Measurements from ENCODE around the gene MYCN. TPM values are rescaled to one million over a fixed set of nuclear protein-coding genes. Genes with fewer than 3 reads are reported as not detected.

MYCN gene
- total RNA-seq, 4 donors from 2014 or later = 0.48 to 7.0 (median 0.82) TPM; not detected in 1

- in situ Hi-C loops (cut with MboI; ENCODE audit: low pct_ligation_motif_present in 1 of 4, low pct_unique_long_range_greater_than_20kb in 1 of 4, low sequenced_read_pairs in 3 of 4) = no loop called here
- no peaks in the 10 kb centered on the region for H3K27me3 ChIP-seq
- intact Hi-C loops (cut with DNase I; ENCODE audit: low total_unique reads) = no loop called here
- no peak overlapping the region for H3K27ac ChIP-seq
- H3K4me3 ChIP-seq = no peak overlapping the region
- no peak for DNase-seq
- no peaks in the 10 kb centered on the region for H3K36me3 ChIP-seq
- no peak for TF ChIP-seq CTCF (IDR thresholded peaks at IDR 0.05)
- TF ChIP-seq POLR2AphosphoS5 (IDR thresholded peaks at IDR 0.05) = no peak
- no peak for TF ChIP-seq POLR2A (IDR thresholded peaks at IDR 0.05)
- no peak for TF ChIP-seq EP300 (IDR thresholded peaks at IDR 0.05; ENCODE audit: low read depth)
- peaks cover 0 to 2% (median under 1%) of the 10 kb centered on the region in 4 donors for H3K4me1 ChIP-seq
- no peaks in the 10 kb centered on the region for H3K9me3 ChIP-seq
- WGBS, 2 donors (ENCODE audit: low coverage in 1 of 2) = 20 to 59% methylated on average over 1 to 7 of the region's 7 CpGs
Observed at GRCh38 chr2:15919716-15920434, 20.5 kb upstream of the MYCN start.

- no peaks in the 10 kb centered on the region for H3K9me3 ChIP-seq
- H3K4me3 ChIP-seq = no peak overlapping the region
- intact Hi-C loops (cut with DNase I; ENCODE audit: low total_unique reads) (no loop called here), in situ Hi-C loops (cut with MboI; ENCODE audit: low pct_ligation_motif_present in 1 of 4, low pct_unique_long_range_greater_than_20kb in 1 of 4, low sequenced_read_pairs in 3 of 4) (no loop called here)
- no peak overlapping the region for H3K27ac ChIP-seq
- H3K27me3 ChIP-seq = no peaks in the 10 kb centered on the region
- no peak for TF ChIP-seq POLR2AphosphoS5 (IDR thresholded peaks at IDR 0.05)
- TF ChIP-seq EP300 (IDR thresholded peaks at IDR 0.05; ENCODE audit: low read depth) = no peak
- TF ChIP-seq POLR2A (IDR thresholded peaks at IDR 0.05) = no peak
- TF ChIP-seq CTCF (IDR thresholded peaks at IDR 0.05) = no peak
- no peaks in the 10 kb centered on the region for H3K36me3 ChIP-seq
- 78 to 83% methylated on average over 9 to 10 of the region's 10 CpGs for WGBS, 2 donors (ENCODE audit: low coverage in 1 of 2)
- no peak for DNase-seq
- H3K4me1 ChIP-seq = no peaks in the 10 kb centered on the region
Observed at GRCh38 chr2:15920696-15921095, 19.7 kb upstream of the MYCN start.

- Histone ChIP-seq H3K36me3 (no peaks in the 10 kb centered on the region), H3K27ac (no peak overlapping the region), H3K9me3 (no peaks in the 10 kb centered on the region), H3K27me3 (no peaks in the 10 kb centered on the region), H3K4me3 (no peak overlapping the region), H3K4me1 (no peaks in the 10 kb centered on the region)
- DNase-seq = no peak
- 73 to 75% methylated on average over 4 of the region's 4 CpGs for WGBS, 2 donors (ENCODE audit: low coverage in 1 of 2)
- TF ChIP-seq POLR2AphosphoS5 (IDR thresholded peaks at IDR 0.05) = no peak
- no peak for TF ChIP-seq EP300 (IDR thresholded peaks at IDR 0.05; ENCODE audit: low read depth)
- TF ChIP-seq POLR2A (IDR thresholded peaks at IDR 0.05) = no peak
- in situ Hi-C loops (cut with MboI; ENCODE audit: low pct_ligation_motif_present in 1 of 4, low pct_unique_long_range_greater_than_20kb in 1 of 4, low sequenced_read_pairs in 3 of 4) = no loop called here
- intact Hi-C loops (cut with DNase I; ENCODE audit: low total_unique reads) = no loop called here
Observed at GRCh38 chr2:15923597-15923996, 16.8 kb upstream of the MYCN start.

GRCh38 chr2:15925819-15926218, 14.5 kb upstream of the MYCN start:
- no peaks in the 10 kb centered on the region for H3K27me3 ChIP-seq
- H3K9me3 ChIP-seq = no peaks in the 10 kb centered on the region
- no peak overlapping the region for H3K4me3 ChIP-seq
- intact Hi-C loops (cut with DNase I; ENCODE audit: low total_unique reads) (no loop called here), in situ Hi-C loops (cut with MboI; ENCODE audit: low pct_ligation_motif_present in 1 of 4, low pct_unique_long_range_greater_than_20kb in 1 of 4, low sequenced_read_pairs in 3 of 4) (loop anchor here in 3 of 4 donors (25.0 kb wide), 5 partner anchors 289 to 836 kb away; no protein-coding TSS in a partner anchor)
- no peaks in the 10 kb centered on the region for H3K4me1 ChIP-seq
- no peaks in the 10 kb centered on the region for H3K36me3 ChIP-seq
- no peak for TF ChIP-seq EP300 (IDR thresholded peaks at IDR 0.05; ENCODE audit: low read depth)
- no peak for TF ChIP-seq POLR2A (IDR thresholded peaks at IDR 0.05)
- TF ChIP-seq CTCF (IDR thresholded peaks at IDR 0.05) = no peak
- TF ChIP-seq POLR2AphosphoS5 (IDR thresholded peaks at IDR 0.05) = no peak
- WGBS, 2 donors (ENCODE audit: low coverage in 1 of 2) = 50% methylated on average over 3 of the region's 3 CpGs
- DNase-seq = no peak
- no peak overlapping the region for H3K27ac ChIP-seq

All from transverse colon (tissue), 4 donors.